ENCODE data around the gene OTULIN. TPM values are rescaled to one million over a fixed set of nuclear protein-coding genes. Genes with fewer than 3 reads are reported as not detected.

OTULIN gene
- polyA plus RNA-seq, 1 of the 3 experiments (the other 2 are of a cell fraction), result 6.6 TPM

DNA sequence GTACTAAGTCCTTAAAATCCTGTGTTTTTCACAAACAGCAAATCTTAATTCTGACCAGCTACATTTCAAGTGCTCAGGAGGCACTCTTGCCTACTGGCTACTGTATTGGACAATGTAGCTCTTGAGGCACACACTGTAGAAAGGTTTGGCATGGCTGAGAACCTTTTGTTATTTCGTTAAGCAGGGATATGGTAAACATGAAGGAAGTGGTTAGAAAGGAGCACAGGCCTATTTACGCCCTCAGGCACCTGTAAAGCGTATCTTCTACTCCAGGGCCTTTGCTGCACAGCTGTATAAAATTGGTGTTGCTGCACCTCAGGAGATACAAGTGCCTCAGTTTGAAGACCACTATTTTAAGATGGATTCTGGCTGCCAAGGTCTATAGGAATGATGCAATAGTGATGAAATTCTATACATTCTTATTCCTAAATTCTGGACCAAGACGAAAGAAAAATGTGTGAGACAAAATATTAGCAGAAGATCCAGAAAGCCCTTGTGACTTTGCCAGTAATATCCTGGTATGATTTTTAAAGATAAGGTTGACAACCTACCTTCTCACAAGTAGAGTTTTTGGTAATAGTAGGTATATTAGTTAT is 9.3 kb upstream of the OTULIN start:
- no peaks in the 10 kb centered on the region for H3K79me2 ChIP-seq (ENCODE audit: insufficient read depth)
- H4K20me1 ChIP-seq (ENCODE audit: insufficient read depth), result no peaks in the 10 kb centered on the region
- no peak for DNase-seq
- no peak overlapping the region for H2AFZ ChIP-seq (ENCODE audit: low read depth)
- H3K27ac ChIP-seq (ENCODE audit: low read depth in 2 of 2, low read length in 1 of 2), result no peak overlapping the region
- peaks cover 6% of the 10 kb centered on the region; the same call in 1 of the 2 replicates for H3K27me3 ChIP-seq (ENCODE audit: insufficient read depth)
- H3K9me3 ChIP-seq, result no peaks in the 10 kb centered on the region
- H3K4me2 ChIP-seq, result no peak overlapping the region
- no peak overlapping the region for H3K9ac ChIP-seq
- peaks cover 4% of the 10 kb centered on the region for H3F3A ChIP-seq (replicated peaks; ENCODE audit: insufficient read depth)
- CTCF ChIA-PET, result interaction anchor here (1.1 to 1.7 kb wide), 4 partner anchors 30 to 329 kb away, joined by 3 to 6 read pairs (median 4); no protein-coding TSS in a partner anchor
- no peaks in the 10 kb centered on the region for H3K9me2 ChIP-seq
- no peaks in the 10 kb centered on the region for H3K4me1 ChIP-seq (ENCODE audit: control insufficient read depth in 1 of 2, insufficient read depth in 2 of 2, low read depth in 1 of 2, low read length in 1 of 2)
- no peak overlapping the region for H3K4me3 ChIP-seq (ENCODE audit: low read depth in 2 of 2, low read length in 1 of 2)
- 31% methylated on average over 4 of the region's 4 CpGs for WGBS (ENCODE audit: low lambda C conversion rate)
- TF ChIP-seq, protein P1, sequence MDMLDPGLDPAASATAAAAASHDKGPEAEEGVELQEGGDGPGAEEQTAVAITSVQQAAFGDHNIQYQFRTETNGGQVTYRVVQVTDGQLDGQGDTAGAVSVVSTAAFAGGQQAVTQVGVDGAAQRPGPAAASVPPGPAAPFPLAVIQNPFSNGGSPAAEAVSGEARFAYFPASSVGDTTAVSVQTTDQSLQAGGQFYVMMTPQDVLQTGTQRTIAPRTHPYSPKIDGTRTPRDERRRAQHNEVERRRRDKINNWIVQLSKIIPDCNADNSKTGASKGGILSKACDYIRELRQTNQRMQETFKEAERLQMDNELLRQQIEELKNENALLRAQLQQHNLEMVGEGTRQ (IDR thresholded peaks at IDR 0.05; ENCODE audit: borderline replicate concordance, low read depth, low read length), result no peak
- TF ChIP-seq FOXM1 (IDR thresholded peaks at IDR 0.05; ENCODE audit: low read depth) (no peak), GATA2 (CRISPR knock-in tag; IDR thresholded peaks at IDR 0.05) (no peak), YY1 (IDR thresholded peaks at IDR 0.05; ENCODE audit: low read depth) (no peak), FOXJ3 (CRISPR knock-in tag; IDR thresholded peaks at IDR 0.05) (no peak), RXRA (IDR thresholded peaks at IDR 0.05; ENCODE audit: borderline replicate concordance, low read depth) (no peak), NFIC (IDR thresholded peaks at IDR 0.05; ENCODE audit: borderline replicate concordance) (no peak), CHD2 (IDR thresholded peaks at IDR 0.05; ENCODE audit: low read length, partially characterized antibody) (no peak), TCF12 (IDR thresholded peaks at IDR 0.05) (no peak), NRF1 (IDR thresholded peaks at IDR 0.05; ENCODE audit: low read depth, low read length) (no peak), EZH2phosphoT487 (IDR thresholded peaks at IDR 0.05; ENCODE audit: borderline replicate concordance, low read depth) (no peak), FOSL2 (IDR thresholded peaks at IDR 0.05; ENCODE audit: borderline replicate concordance, low read depth) (no peak), SIN3A (IDR thresholded peaks at IDR 0.05; ENCODE audit: borderline replicate concordance, low read depth, low read length) (no peak)
- TF ChIP-seq, protein P2, sequence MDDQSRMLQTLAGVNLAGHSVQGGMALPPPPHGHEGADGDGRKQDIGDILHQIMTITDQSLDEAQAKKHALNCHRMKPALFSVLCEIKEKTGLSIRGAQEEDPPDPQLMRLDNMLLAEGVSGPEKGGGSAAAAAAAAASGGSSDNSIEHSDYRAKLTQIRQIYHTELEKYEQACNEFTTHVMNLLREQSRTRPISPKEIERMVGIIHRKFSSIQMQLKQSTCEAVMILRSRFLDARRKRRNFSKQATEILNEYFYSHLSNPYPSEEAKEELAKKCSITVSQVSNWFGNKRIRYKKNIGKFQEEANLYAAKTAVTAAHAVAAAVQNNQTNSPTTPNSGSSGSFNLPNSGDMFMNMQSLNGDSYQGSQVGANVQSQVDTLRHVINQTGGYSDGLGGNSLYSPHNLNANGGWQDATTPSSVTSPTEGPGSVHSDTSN (IDR thresholded peaks at IDR 0.05), result no peak
- TF ChIP-seq, protein P3, sequence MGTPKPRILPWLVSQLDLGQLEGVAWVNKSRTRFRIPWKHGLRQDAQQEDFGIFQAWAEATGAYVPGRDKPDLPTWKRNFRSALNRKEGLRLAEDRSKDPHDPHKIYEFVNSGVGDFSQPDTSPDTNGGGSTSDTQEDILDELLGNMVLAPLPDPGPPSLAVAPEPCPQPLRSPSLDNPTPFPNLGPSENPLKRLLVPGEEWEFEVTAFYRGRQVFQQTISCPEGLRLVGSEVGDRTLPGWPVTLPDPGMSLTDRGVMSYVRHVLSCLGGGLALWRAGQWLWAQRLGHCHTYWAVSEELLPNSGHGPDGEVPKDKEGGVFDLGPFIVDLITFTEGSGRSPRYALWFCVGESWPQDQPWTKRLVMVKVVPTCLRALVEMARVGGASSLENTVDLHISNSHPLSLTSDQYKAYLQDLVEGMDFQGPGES (IDR thresholded peaks at IDR 0.05; ENCODE audit: low read depth, low read length), result no peak
- TF ChIP-seq, protein P4, sequence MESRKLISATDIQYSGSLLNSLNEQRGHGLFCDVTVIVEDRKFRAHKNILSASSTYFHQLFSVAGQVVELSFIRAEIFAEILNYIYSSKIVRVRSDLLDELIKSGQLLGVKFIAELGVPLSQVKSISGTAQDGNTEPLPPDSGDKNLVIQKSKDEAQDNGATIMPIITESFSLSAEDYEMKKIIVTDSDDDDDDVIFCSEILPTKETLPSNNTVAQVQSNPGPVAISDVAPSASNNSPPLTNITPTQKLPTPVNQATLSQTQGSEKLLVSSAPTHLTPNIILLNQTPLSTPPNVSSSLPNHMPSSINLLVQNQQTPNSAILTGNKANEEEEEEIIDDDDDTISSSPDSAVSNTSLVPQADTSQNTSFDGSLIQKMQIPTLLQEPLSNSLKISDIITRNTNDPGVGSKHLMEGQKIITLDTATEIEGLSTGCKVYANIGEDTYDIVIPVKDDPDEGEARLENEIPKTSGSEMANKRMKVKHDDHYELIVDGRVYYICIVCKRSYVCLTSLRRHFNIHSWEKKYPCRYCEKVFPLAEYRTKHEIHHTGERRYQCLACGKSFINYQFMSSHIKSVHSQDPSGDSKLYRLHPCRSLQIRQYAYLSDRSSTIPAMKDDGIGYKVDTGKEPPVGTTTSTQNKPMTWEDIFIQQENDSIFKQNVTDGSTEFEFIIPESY (IDR thresholded peaks at IDR 0.05; ENCODE audit: borderline replicate concordance, low read depth), result no peak
- no peaks in the 10 kb centered on the region for H3K36me3 ChIP-seq (replicated peaks in 1 of 2; ENCODE audit: control insufficient read depth in 1 of 2, insufficient read depth in 2 of 2, low read length in 1 of 2)
- POLR2A ChIA-PET, result no interaction called here

All from SK-N-SH (cell line).